Esophagus squamous epithelium (tissue), 5 donors: ENCODE results near the gene AP2A2. TPM values are rescaled to one million over a fixed set of nuclear protein-coding genes. Genes with fewer than 3 reads are reported as not detected.
A peak's percentile ranks its signal among the peaks of the same experiment; 100 is the strongest.

Source experiments
- DNase-seq: peaks from one replicate; lab custom pipeline; 2025; lab: John Stamatoyannopoulos, UW
- H3K27ac ChIP-seq, 4 donors: fragments of 200-600 bp; sonication (generic); one replicate each; pipeline ENCODE4 v1.5.1; 2016 to 2019; ENCODE audit warnings: mild to moderate bottlenecking in 1 of 4
- H3K27me3 ChIP-seq, 4 donors: fragments of 200-600 bp; sonication (generic); 1 replicate in 3 of 4; 2 replicates in 1 of 4; pipeline versions ENCODE4 v1.5.1 to v1.6.0; 2017 to 2021; ENCODE audit warnings: antibody characterized with exemption in 1 of 4
- H3K36me3 ChIP-seq, 3 donors: fragments of 200-600 bp; sonication (generic); one replicate each; pipeline ENCODE4 v1.5.1; 2016 to 2019
- H3K4me1 ChIP-seq, 3 donors: fragments of 200-600 bp; sonication (generic); one replicate each; pipeline ENCODE4 v1.5.1; 2017 to 2019
- H3K4me3 ChIP-seq, 4 donors: fragments of 200-600 bp; sonication (generic); 1 replicate in 3 of 4; 2 replicates in 1 of 4; pipeline ENCODE4 v1.5.1; 2016 to 2019; ENCODE audit warnings: mild to moderate bottlenecking in 2 of 4, moderate library complexity in 1 of 4
- H3K9me3 ChIP-seq, 3 donors: fragments of 200-600 bp; sonication (generic); one replicate each; pipeline ENCODE4 v1.5.1; 2016 to 2019
- POLR2A ChIP-seq, 4 donors: fragments of 450-650 bp; IDR thresholded peaks; one replicate each; pipeline ENCODE4 v1.6.1; 2017; ENCODE audit warnings: antibody characterized with exemption in 4 of 4, mild to moderate bottlenecking in 4 of 4, moderate library complexity in 3 of 4
- WGBS, 2 donors: methylation state at CpG; one replicate each; pipeline ENCODE4 v1.1.5; 2018; 5-methylcytosine and 5-hydroxymethylcytosine counted together
- intact Hi-C: fragments of 100-400 bp; cut with DNase I; formaldehyde crosslinking; loops from one replicate; pipeline ENCODE4 v1.15.0; 2022
- total RNA-seq, 4 donors: library from RNA; depleted of rRNA; stranded (reverse); fragments of >200 nt; gene quantifications; one replicate each; pipeline ENCODE4 v1.1.0, GENCODE V29; 2016
- TF ChIP-seq, protein P1 (sequence below), 6 experiments: fragments of 450-650 bp in 4 of 6; fragments of 200-600 bp in 2 of 6; sonication (generic) in 2 of 6; IDR thresholded peaks; one replicate each; pipeline ENCODE4 v1.5.1; 2016 to 2019; ENCODE audit warnings: antibody characterized with exemption in 6 of 6, mild to moderate bottlenecking in 4 of 6, moderate library complexity in 4 of 6
- donor health status: DM: yes; HTN: yes; CAD: no.

Gene AP2A2
- total RNA-seq, 4 donors from 2014 or later: 19.8 to 48.6 (median 28.5) TPM

DNA sequence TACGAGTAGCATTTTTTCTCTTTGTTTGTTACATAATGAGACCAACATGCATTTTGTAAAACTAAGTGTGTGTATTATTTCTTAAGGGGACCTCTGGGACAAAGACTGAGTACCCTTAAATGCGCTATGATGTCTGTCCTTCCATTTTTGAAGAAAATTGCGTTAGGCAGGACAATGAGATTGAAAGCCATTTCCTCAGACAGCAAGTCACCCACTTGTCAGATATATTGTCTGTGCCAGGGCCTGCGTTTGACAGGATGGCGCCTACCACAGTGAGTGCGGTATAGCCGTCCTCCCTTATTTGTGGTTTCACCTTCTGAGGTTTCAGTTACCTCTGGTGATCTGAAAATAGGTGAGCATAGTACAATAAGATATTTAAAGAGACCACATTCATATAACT, 2.2 kb downstream of the AP2A2 start:
- H3K27ac ChIP-seq: peak overlapping the region in 2 of 4 donors; percentile 7 to 94
- H3K4me1 ChIP-seq: peaks cover 16 to 77% (median 27%) of the 10 kb centered on the region in 3 donors

DNA sequence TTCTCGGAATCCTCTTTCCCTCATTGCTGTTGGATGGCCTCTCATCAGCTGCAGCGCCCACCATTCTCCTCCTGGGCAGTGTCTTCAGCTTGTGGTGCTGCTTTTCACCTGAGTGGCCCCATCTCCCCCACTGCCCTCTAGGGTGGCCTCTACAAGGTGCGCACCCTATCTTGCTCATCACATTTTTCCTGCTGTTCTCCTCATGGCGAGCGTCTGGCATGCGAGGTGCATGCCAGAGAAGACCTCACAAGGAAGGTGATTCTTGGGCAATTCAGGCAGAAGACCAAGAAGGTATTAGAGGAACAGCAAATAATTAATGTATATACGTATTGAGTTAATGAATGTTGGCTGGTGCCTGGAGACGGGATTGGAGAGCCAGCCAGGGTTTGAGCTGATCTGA, 3.1 kb downstream of the AP2A2 start:
- Histone ChIP-seq H3K27ac (peak overlapping the region in 2 of 4 donors; percentile 7 to 31), H3K4me3 (no peak overlapping the region), H3K36me3 (peaks cover 0 to 25% (median 0%) of the 10 kb centered on the region in 3 donors), H3K9me3 (no peaks in the 10 kb centered on the region), H3K27me3 (no peaks in the 10 kb centered on the region), H3K4me1 (peaks cover 24 to 86% (median 36%) of the 10 kb centered on the region in 3 donors)
- DNase-seq: no peak
- TF ChIP-seq, protein P1, sequence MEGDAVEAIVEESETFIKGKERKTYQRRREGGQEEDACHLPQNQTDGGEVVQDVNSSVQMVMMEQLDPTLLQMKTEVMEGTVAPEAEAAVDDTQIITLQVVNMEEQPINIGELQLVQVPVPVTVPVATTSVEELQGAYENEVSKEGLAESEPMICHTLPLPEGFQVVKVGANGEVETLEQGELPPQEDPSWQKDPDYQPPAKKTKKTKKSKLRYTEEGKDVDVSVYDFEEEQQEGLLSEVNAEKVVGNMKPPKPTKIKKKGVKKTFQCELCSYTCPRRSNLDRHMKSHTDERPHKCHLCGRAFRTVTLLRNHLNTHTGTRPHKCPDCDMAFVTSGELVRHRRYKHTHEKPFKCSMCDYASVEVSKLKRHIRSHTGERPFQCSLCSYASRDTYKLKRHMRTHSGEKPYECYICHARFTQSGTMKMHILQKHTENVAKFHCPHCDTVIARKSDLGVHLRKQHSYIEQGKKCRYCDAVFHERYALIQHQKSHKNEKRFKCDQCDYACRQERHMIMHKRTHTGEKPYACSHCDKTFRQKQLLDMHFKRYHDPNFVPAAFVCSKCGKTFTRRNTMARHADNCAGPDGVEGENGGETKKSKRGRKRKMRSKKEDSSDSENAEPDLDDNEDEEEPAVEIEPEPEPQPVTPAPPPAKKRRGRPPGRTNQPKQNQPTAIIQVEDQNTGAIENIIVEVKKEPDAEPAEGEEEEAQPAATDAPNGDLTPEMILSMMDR (IDR thresholded peaks at IDR 0.05): no peak
- no peak for TF ChIP-seq POLR2A (IDR thresholded peaks at IDR 0.05)
- 68 to 87% methylated on average over 8 of the region's 8 CpGs for WGBS, 2 donors
- intact Hi-C loops: loop anchor here (5.0 kb wide), 1 partner anchor 124 kb away; no protein-coding TSS in a partner anchor

More for the DNA sequence above, 2.2 kb downstream of the AP2A2 start:
- H3K4me3 ChIP-seq: no peak overlapping the region
- no peaks in the 10 kb centered on the region for H3K27me3 ChIP-seq
- DNase-seq: no peak
- WGBS, 2 donors: 40 to 59% methylated on average over 7 of the region's 7 CpGs
- peaks cover 0 to 25% (median 0%) of the 10 kb centered on the region in 3 donors for H3K36me3 ChIP-seq
- TF ChIP-seq, protein P1 (IDR thresholded peaks at IDR 0.05): no peak
- no peak for TF ChIP-seq POLR2A (IDR thresholded peaks at IDR 0.05)
- intact Hi-C loops: loop anchor here (5.0 kb wide), 1 partner anchor 124 kb away; no protein-coding TSS in a partner anchor
- no peaks in the 10 kb centered on the region for H3K9me3 ChIP-seq

DNA sequence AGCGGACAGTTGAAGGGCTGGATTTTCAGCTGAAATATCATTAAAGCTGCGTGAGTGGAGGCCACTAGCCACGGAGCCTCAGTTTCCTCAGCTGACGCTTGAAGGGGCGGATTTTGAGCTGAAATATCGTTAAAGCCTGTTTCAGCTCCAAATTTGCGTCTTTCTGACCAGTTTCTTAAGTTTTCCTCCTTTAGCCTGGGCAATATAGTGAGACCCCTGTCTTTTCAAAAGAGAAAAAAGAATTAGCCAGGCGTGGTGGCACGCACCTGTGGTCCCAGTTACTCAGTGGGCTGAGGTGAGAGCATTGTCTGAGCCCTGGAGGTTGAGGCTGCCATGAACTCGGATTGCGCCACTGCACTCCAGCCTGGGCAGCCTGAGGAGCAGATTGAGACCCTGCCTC, 3.7 kb downstream of the AP2A2 start:
- DNase-seq: no peak
- no peak for TF ChIP-seq POLR2A (IDR thresholded peaks at IDR 0.05)
- TF ChIP-seq, protein P1 (IDR thresholded peaks at IDR 0.05): no peak
- intact Hi-C loops: loop anchor here (5.0 kb wide), 1 partner anchor 123 kb away; no protein-coding TSS in a partner anchor
- no peaks in the 10 kb centered on the region for H3K27me3 ChIP-seq
- H3K36me3 ChIP-seq: peaks cover 0 to 25% (median 0%) of the 10 kb centered on the region in 3 donors
- H3K4me3 ChIP-seq: no peak overlapping the region
- no peaks in the 10 kb centered on the region for H3K9me3 ChIP-seq
- no peak overlapping the region for H3K27ac ChIP-seq
- WGBS, 2 donors: 98 to 99% methylated on average over 8 to 11 of the region's 11 CpGs
- peaks cover 26 to 91% (median 38%) of the 10 kb centered on the region in 3 donors for H3K4me1 ChIP-seq

DNA sequence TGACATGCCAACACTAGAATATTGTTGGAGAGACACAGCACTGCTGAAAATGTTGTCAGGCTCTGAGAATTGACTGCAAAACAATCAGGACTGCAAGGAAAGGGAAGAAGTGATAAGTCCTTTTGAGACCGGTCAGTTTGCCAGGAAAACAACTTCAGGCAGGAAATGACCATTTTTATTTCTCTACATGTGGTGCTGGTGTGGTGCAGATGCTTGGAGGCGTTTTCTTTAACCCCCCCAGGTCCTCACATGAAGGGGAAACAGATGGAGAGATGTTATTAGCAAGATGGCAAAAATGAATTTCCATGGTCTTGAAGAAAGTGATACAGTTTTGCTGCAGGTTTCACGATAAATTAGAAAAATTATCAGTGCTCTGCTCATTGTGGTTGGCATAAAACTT, 5.7 kb downstream of the AP2A2 start:
- Histone ChIP-seq H3K9me3 (no peaks in the 10 kb centered on the region), H3K4me3 (no peak overlapping the region), H3K4me1 (peaks cover 22 to 79% (median 38%) of the 10 kb centered on the region in 3 donors), H3K27ac (peak overlapping the region in 2 of 4 donors; percentile 42 to 73), H3K36me3 (peaks cover 0 to 25% (median 0%) of the 10 kb centered on the region in 3 donors), H3K27me3 (no peaks in the 10 kb centered on the region)
- TF ChIP-seq, protein P1 (IDR thresholded peaks at IDR 0.05): no peak
- no peak for TF ChIP-seq POLR2A (IDR thresholded peaks at IDR 0.05)
- WGBS, 2 donors: 53 to 66% methylated on average over 3 of the region's 3 CpGs
- intact Hi-C loops: no loop called here
- no peak for DNase-seq

DNA sequence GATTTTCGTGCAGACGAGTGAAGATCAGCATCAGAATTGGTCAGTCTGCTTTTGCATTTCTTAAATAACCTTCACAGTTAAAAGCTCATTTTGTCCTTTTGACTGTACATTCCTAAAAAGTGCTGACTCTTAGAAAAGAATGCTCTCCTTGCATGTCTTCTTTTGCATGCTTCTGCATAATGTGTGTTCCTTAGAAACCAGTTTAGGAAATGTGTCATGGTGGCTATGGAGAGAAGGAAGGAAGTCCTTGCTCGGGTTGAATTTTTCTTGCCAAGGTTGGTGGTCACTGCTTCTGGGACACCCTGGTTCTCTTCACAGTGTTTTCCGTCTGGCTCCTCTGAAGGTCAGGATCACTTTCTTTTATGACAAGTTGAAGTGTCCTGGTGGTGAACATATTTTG, 6.8 kb downstream of the AP2A2 start:
- Histone ChIP-seq H3K27me3 (no peaks in the 10 kb centered on the region), H3K4me3 (no peak overlapping the region), H3K36me3 (peaks cover 0 to 19% (median 0%) of the 10 kb centered on the region in 3 donors), H3K9me3 (no peaks in the 10 kb centered on the region), H3K27ac (peak overlapping the region in 2 of 4 donors; percentile 73 to 76), H3K4me1 (peaks cover 14 to 71% (median 29%) of the 10 kb centered on the region in 3 donors)
- DNase-seq: no peak
- 60 to 74% methylated on average over 4 of the region's 4 CpGs for WGBS, 2 donors
- intact Hi-C loops: no loop called here
- TF ChIP-seq POLR2A (IDR thresholded peaks at IDR 0.05): no peak
- TF ChIP-seq, protein P1 (IDR thresholded peaks at IDR 0.05): no peak
